SK-N-SH (cell line): ENCODE data around the gene CHD2. TPM values are rescaled to one million over a fixed set of nuclear protein-coding genes. Genes with fewer than 3 reads are reported as not detected.

ENCODE experiments used
- CTCF ChIA-PET: fragments of 300-600, 350-600 bp; formaldehyde crosslinking; extraction: SDS; loops from one replicate; lab custom pipeline; 2021; lab: Yijun Ruan, JAX
- POLR2A ChIA-PET: fragments of 350-600 bp; sonication (Branson Sonifier 250); formaldehyde crosslinking; extraction: SDS; loops from one replicate; lab custom pipeline; 2020; ENCODE audit warnings: antibody characterized with exemption, inconsistent platforms; lab: Yijun Ruan, JAX
- DNase-seq: peaks from one replicate; pipeline ENCODE4 v3.0.0; 2012
- H2AFZ ChIP-seq: fragments of 200-600 bp; sonication (generic); 2 replicates; pipeline ENCODE4 v1.8.1; 2016; ENCODE audit warnings: antibody characterized with exemption, mild to moderate bottlenecking, low read depth
- H3F3A ChIP-seq: fragments of 200-600 bp; sonication (generic); replicated peaks from 2 replicates; pipeline ENCODE3; 2016; ENCODE audit warnings: antibody characterized with exemption, mild to moderate bottlenecking; ENCODE audit not compliant: insufficient read depth
- H3K27ac ChIP-seq, 2 experiments: fragments of 200-500 bp in 1 of 2; fragments of 200-600 bp in 1 of 2; sonication (Bioruptor generic) in 1 of 2; sonication (generic), shearing (Covaris generic) in 1 of 2; 2 replicates each; pipeline versions ENCODE4 v1.5.1 to v1.6.1; 2014 to 2016; ENCODE audit warnings: low read depth in 2 of 2, inconsistent platforms in 1 of 2, low read length in 1 of 2, mild to moderate bottlenecking in 1 of 2, mixed read lengths in 1 of 2
- H3K27me3 ChIP-seq: fragments of 200-600 bp; sonication (generic), shearing (Covaris generic); 2 replicates; pipeline ENCODE4 v1.6.1; 2016; ENCODE audit warnings: mixed run types; ENCODE audit not compliant: insufficient read depth
- H3K36me3 ChIP-seq, 2 experiments: fragments of 200-500 bp in 1 of 2; fragments of 200-600 bp in 1 of 2; sonication (Bioruptor generic) in 1 of 2; sonication (generic) in 1 of 2; replicated peaks in 1 of 2; 2 replicates each; pipeline versions ENCODE3 to v1.5.1; 2014 to 2016; ENCODE audit warnings: low read length in 1 of 2, mild to moderate bottlenecking in 1 of 2; ENCODE audit not compliant: insufficient read depth in 2 of 2, control insufficient read depth in 1 of 2
- H3K4me1 ChIP-seq, 2 experiments: fragments of 200-500 bp in 1 of 2; fragments of 200-600 bp in 1 of 2; sonication (Bioruptor generic) in 1 of 2; sonication (generic), shearing (Covaris generic) in 1 of 2; 2 replicates each; pipeline versions ENCODE4 v1.5.1 to v1.6.1; 2014 to 2016; ENCODE audit warnings: low read depth in 1 of 2, low read length in 1 of 2, mixed run types in 1 of 2; ENCODE audit not compliant: insufficient read depth in 2 of 2, control insufficient read depth in 1 of 2
- H3K4me2 ChIP-seq: fragments of 200-600 bp; sonication (generic), shearing (Covaris generic); 2 replicates; pipeline ENCODE4 v1.6.1; 2017; ENCODE audit warnings: mixed run types
- H3K4me3 ChIP-seq, 2 experiments: fragments of 200-500 bp in 1 of 2; fragments of 200-600 bp in 1 of 2; sonication (Bioruptor generic) in 1 of 2; sonication (generic), shearing (Covaris generic) in 1 of 2; 2 replicates each; pipeline versions ENCODE4 v1.5.1 to v1.8.1; 2014 to 2016; ENCODE audit warnings: low read depth in 2 of 2, inconsistent platforms in 1 of 2, low read length in 1 of 2, mild to moderate bottlenecking in 1 of 2, mixed read lengths in 1 of 2, moderate library complexity in 1 of 2
- H3K79me2 ChIP-seq: fragments of 200-600 bp; sonication (generic); 2 replicates; pipeline ENCODE4 v1.8.1; 2017; ENCODE audit warnings: mild to moderate bottlenecking; ENCODE audit not compliant: insufficient read depth
- H3K9ac ChIP-seq: fragments of 200-600 bp; sonication (generic); 2 replicates; pipeline ENCODE4 v1.6.1; 2017; ENCODE audit warnings: mixed run types
- H3K9me2 ChIP-seq: fragments of 200-600 bp; sonication (generic); 2 replicates; pipeline ENCODE4 v1.6.1; 2017; ENCODE audit warnings: mixed run types
- H3K9me3 ChIP-seq: fragments of 200-600 bp; sonication (generic); 2 replicates; pipeline ENCODE4 v1.6.1; 2017; ENCODE audit warnings: mixed run types, mild to moderate bottlenecking, moderate library complexity
- H4K20me1 ChIP-seq: fragments of 200-600 bp; sonication (generic); 2 replicates; pipeline ENCODE4 v1.6.1; 2017; ENCODE audit warnings: mild to moderate bottlenecking, mixed run types; ENCODE audit not compliant: insufficient read depth
- GABPA ChIP-seq: IDR thresholded peaks from 2 replicates; pipeline ENCODE4 v1.4.0; 2012; ENCODE audit warnings: low read depth, mild to moderate bottlenecking
- POLR2AphosphoS5 ChIP-seq: IDR thresholded peaks from 2 replicates; pipeline ENCODE4 v1.6.1; 2012; ENCODE audit warnings: low read depth, low read length
- SIN3A ChIP-seq: IDR thresholded peaks from 2 replicates; pipeline ENCODE4 v1.6.1; 2012; ENCODE audit warnings: low read depth, mild to moderate bottlenecking, low read length, moderate library complexity, borderline replicate concordance
- SMC3 ChIP-seq: IDR thresholded peaks from 2 replicates; pipeline ENCODE4 v1.6.1; 2012; ENCODE audit warnings: low read depth, low read length, improper control_type of control experiment
- WGBS: methylation state at CpG from one replicate; pipeline ENCODE4 v1.1.6; 2017; ENCODE audit warnings: low lambda C conversion rate; 5-methylcytosine and 5-hydroxymethylcytosine counted together
- polyA plus RNA-seq, 3 experiments: library from polyadenylated mRNA; depleted of rRNA; stranded (reverse); fragments of >200 nt; gene quantifications; 2 replicates each; pipeline ENCODE4 v1.2.3, GENCODE V29; 2012
- TF ChIP-seq, protein P1 (sequence below): IDR thresholded peaks from 2 replicates; pipeline ENCODE4 v1.6.1; 2012; ENCODE audit warnings: mild to moderate bottlenecking, low read depth, low read length, moderate library complexity

CHD2 gene
- polyA plus RNA-seq, 1 of the 3 experiments (the other 2 are of a cell fraction), result 25.3 TPM

DNA sequence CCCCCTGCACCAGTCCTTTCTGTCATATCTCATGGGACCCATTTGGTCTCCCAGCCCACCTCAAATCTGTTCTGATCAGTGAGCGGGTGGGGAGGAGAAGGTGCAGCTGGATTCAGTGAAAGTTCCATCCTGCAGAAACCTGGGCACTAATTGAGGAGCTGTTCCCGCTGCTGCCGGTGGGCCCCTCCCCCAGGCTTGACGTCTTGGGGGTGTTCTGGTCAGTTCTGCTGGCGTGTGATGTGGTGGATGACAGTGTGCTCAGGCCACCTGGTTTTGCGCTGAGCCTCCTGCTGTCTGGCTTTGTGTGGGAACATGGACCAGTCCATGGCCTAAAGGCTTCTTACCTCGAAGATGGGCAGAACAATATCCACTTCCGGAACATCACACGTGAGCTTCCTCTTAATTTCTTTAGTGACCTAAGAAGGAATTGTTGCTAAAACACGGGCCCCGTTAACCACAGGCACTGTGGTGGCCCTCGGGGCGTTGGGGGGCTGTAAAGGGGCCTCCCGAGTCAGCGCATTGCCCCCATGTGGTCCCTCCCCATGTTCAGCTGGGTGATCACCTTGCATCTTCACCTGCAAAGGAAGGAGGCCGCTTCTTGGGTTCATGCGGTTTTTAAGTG is 129.2 kb downstream of the CHD2 start:
- no peak overlapping the region for H2AFZ ChIP-seq
- H3K79me2 ChIP-seq, result no peaks in the 10 kb centered on the region
- no peak for DNase-seq
- CTCF ChIA-PET, result interaction anchor here (0.6 to 10.7 kb wide), 16 partner anchors 8 to 1125 kb away, joined by 3 to 191 read pairs (median 9); no protein-coding TSS in a partner anchor
- H3K9me3 ChIP-seq, result no peaks in the 10 kb centered on the region
- peaks cover 31% of the 10 kb centered on the region for H4K20me1 ChIP-seq
- TF ChIP-seq GABPA (no peak), SIN3A (0 out of 2 replicates have a peak, but pooled peaks have one; percentile 3), POLR2AphosphoS5 (peak; percentile 17; the same call in 1 of the 2 replicates)
- no peak overlapping the region for H3K4me2 ChIP-seq
- peak overlapping the region in 1 of 2 experiments; percentile 51; a peak in 2 of 4 replicates for H3K27ac ChIP-seq
- WGBS, result 85% methylated on average over 13 of the region's 17 CpGs
- H3F3A ChIP-seq, result peaks cover 25% of the 10 kb centered on the region
- no peak overlapping the region for H3K4me3 ChIP-seq
- H3K9ac ChIP-seq, result no peak overlapping the region
- H3K36me3 ChIP-seq, result peaks cover 20 to 44% of the 10 kb centered on the region in 2 experiments
- H3K27me3 ChIP-seq, result no peaks in the 10 kb centered on the region
- H3K9me2 ChIP-seq, result no peaks in the 10 kb centered on the region
- peaks cover 19 to 20% of the 10 kb centered on the region in 2 experiments; a peak in 3 of 4 replicates for H3K4me1 ChIP-seq
- POLR2A ChIA-PET, result interaction anchor here (1.1 kb wide), 1 partner anchor 9 kb away, joined by 4 read pairs; no protein-coding TSS in a partner anchor

DNA sequence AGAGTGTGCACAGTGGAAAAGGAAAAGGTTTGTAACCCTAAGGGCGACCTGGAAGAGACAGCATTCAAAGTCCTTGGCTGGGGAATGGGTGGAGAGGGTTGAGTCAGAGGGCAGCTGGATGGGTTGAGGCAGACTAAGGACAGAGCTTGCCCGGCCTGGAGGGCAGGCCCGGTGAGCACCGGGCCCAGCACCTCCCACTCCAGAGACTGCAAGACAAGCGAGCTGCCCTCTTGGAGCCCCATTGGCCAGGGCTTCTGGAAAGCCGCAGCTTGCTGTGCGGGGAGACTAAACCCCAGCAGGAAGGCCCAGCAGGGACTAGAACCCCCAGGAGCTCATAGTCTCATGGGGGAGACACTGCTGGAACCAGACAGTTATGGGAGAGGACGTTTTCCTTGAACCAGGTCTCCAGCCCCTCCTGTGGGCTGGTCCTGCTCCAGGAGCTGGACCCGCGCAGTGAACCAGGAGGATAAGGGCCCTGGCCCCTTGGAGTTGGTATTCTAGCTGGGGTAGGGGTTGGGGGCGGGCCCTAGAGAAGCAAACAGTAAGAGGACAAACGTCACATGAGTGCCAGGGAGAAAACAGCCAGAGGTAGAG is 129.8 kb downstream of the CHD2 start:
- H3K79me2 ChIP-seq, result no peaks in the 10 kb centered on the region
- no peak overlapping the region; a peak in 1 of 4 replicates for H3K27ac ChIP-seq
- TF ChIP-seq, protein P1, sequence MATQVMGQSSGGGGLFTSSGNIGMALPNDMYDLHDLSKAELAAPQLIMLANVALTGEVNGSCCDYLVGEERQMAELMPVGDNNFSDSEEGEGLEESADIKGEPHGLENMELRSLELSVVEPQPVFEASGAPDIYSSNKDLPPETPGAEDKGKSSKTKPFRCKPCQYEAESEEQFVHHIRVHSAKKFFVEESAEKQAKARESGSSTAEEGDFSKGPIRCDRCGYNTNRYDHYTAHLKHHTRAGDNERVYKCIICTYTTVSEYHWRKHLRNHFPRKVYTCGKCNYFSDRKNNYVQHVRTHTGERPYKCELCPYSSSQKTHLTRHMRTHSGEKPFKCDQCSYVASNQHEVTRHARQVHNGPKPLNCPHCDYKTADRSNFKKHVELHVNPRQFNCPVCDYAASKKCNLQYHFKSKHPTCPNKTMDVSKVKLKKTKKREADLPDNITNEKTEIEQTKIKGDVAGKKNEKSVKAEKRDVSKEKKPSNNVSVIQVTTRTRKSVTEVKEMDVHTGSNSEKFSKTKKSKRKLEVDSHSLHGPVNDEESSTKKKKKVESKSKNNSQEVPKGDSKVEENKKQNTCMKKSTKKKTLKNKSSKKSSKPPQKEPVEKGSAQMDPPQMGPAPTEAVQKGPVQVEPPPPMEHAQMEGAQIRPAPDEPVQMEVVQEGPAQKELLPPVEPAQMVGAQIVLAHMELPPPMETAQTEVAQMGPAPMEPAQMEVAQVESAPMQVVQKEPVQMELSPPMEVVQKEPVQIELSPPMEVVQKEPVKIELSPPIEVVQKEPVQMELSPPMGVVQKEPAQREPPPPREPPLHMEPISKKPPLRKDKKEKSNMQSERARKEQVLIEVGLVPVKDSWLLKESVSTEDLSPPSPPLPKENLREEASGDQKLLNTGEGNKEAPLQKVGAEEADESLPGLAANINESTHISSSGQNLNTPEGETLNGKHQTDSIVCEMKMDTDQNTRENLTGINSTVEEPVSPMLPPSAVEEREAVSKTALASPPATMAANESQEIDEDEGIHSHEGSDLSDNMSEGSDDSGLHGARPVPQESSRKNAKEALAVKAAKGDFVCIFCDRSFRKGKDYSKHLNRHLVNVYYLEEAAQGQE, result no peak
- 0 out of 2 replicates have a peak, but pooled peaks have one; percentile 3 for TF ChIP-seq SMC3
- H2AFZ ChIP-seq, result no peak overlapping the region
- no peaks in the 10 kb centered on the region for H3K9me2 ChIP-seq
- ChIA-PET POLR2A (interaction anchor here (0.6 to 1.1 kb wide), 2 partner anchors 9 to 11 kb away, joined by 3 to 4 read pairs; no protein-coding TSS in a partner anchor), CTCF (interaction anchor here (0.5 to 10.7 kb wide), 56 partner anchors 8 to 1323 kb away, joined by 3 to 191 read pairs (median 4); no protein-coding TSS in a partner anchor)
- peaks cover 14 to 38% of the 10 kb centered on the region in 2 experiments for H3K36me3 ChIP-seq
- H3F3A ChIP-seq, result peaks cover 25% of the 10 kb centered on the region
- no peak overlapping the region for H3K9ac ChIP-seq
- H3K4me3 ChIP-seq, result no peak overlapping the region
- no peaks in the 10 kb centered on the region for H3K27me3 ChIP-seq
- H3K9me3 ChIP-seq, result no peaks in the 10 kb centered on the region
- peaks cover 25% of the 10 kb centered on the region for H4K20me1 ChIP-seq
- no peak overlapping the region for H3K4me2 ChIP-seq
- no peak for DNase-seq
- WGBS, result 87% methylated on average over 9 of the region's 12 CpGs
- peaks cover 19 to 20% of the 10 kb centered on the region in 2 experiments; a peak in 3 of 4 replicates for H3K4me1 ChIP-seq
